Measurements from ENCODE around the gene COMP. TPM values are rescaled to one million over a fixed set of nuclear protein-coding genes. Genes with fewer than 3 reads are reported as not detected.

Gene COMP
- total RNA-seq, 1 donor from 2014 or later, result 0.98 TPM

DNA sequence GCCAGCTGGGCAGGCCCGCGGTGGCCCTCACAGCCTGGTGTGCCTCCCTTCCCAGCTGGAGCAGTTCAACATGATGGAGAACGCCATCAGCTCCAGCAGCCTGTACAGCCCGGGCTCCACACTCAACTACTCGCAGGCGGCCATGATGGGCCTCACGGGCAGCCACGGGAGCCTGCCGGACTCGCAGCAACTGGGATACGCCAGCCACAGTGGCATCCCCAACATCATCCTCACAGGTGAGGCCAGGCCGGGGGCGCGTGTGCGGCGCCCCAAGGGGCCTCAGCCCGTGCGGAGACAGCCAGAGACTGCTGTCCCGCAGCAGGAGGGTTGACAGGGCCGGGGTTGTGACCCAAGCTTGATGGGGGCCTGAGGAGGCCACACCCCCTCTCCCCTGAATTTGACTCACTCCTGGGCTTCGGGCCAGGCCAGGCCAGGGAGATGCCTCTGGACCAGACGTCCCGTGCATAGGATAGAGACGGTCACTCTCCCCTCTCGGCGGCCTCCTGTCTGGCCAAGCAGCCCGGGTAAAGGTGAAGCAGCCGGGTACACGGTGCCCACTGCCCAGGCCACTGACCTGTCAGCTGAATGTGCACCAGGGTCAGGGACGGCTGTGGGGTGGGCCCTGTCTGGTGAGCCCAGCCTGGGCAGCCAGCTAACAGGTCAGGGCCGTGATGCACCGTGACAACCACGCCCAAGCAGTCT, 15.4 kb downstream of the COMP start:
- Histone ChIP-seq H3K4me3 (no peak overlapping the region), H3K27me3 (no peaks in the 10 kb centered on the region), H3K4me1 (no peaks in the 10 kb centered on the region), H3K36me3 (no peaks in the 10 kb centered on the region), H3K9me3 (no peaks in the 10 kb centered on the region), H3K27ac (no peak overlapping the region)
- intact Hi-C loops (cut with DNase I), result no loop called here
- no peak for TF ChIP-seq POLR2AphosphoS5 (IDR thresholded peaks at IDR 0.05; ENCODE audit: insufficient read depth in 1 of 2, low read depth in 1 of 2)
- no peak for TF ChIP-seq POLR2A (IDR thresholded peaks at IDR 0.05)
- TF ChIP-seq, protein P1, sequence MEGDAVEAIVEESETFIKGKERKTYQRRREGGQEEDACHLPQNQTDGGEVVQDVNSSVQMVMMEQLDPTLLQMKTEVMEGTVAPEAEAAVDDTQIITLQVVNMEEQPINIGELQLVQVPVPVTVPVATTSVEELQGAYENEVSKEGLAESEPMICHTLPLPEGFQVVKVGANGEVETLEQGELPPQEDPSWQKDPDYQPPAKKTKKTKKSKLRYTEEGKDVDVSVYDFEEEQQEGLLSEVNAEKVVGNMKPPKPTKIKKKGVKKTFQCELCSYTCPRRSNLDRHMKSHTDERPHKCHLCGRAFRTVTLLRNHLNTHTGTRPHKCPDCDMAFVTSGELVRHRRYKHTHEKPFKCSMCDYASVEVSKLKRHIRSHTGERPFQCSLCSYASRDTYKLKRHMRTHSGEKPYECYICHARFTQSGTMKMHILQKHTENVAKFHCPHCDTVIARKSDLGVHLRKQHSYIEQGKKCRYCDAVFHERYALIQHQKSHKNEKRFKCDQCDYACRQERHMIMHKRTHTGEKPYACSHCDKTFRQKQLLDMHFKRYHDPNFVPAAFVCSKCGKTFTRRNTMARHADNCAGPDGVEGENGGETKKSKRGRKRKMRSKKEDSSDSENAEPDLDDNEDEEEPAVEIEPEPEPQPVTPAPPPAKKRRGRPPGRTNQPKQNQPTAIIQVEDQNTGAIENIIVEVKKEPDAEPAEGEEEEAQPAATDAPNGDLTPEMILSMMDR (IDR thresholded peaks at IDR 0.05), result no peak
- DNase-seq (ENCODE audit: extremely low spot score in 2 of 2), result no peak

- DNase-seq (ENCODE audit: extremely low spot score in 2 of 2), result no peak
- H3K9me3 ChIP-seq, result no peaks in the 10 kb centered on the region
- H3K27ac ChIP-seq, result no peak overlapping the region
- no peak for TF ChIP-seq POLR2AphosphoS5 (IDR thresholded peaks at IDR 0.05; ENCODE audit: insufficient read depth in 1 of 2, low read depth in 1 of 2)
- TF ChIP-seq, protein P1 (IDR thresholded peaks at IDR 0.05), result no peak
- TF ChIP-seq POLR2A (IDR thresholded peaks at IDR 0.05), result no peak
- no peak overlapping the region for H3K4me3 ChIP-seq
- H3K4me1 ChIP-seq, result no peaks in the 10 kb centered on the region
- H3K27me3 ChIP-seq, result no peaks in the 10 kb centered on the region
- intact Hi-C loops (cut with DNase I), result no loop called here
- H3K36me3 ChIP-seq, result no peaks in the 10 kb centered on the region
Observed at GRCh38 chr19:18774782-18775444, 16.2 kb downstream of the COMP start.

DNA sequence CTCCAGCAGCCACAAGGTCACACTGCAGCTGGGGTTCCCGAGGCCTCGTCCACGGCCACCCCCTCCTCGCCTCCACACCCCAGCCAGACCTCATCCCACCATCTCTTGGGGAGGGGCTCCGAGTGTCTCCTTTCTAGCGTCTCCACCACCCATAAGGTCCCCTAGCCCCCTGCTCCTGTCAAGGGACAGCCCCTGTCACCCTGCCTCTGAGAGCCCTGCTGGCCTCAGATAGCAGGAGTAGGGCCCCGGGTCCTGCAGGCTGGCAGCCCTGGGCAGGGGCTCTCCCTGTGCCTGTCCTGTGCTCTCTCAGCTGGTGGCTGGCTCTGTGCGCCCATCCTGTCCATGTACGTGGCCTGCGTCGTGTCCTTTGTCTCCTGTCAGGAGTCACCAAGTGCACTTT, 17.0 kb downstream of the COMP start:
- TF ChIP-seq POLR2A (IDR thresholded peaks at IDR 0.05) (no peak), POLR2AphosphoS5 (IDR thresholded peaks at IDR 0.05; ENCODE audit: insufficient read depth in 1 of 2, low read depth in 1 of 2) (no peak)
- TF ChIP-seq, protein P1 (IDR thresholded peaks at IDR 0.05), result no peak
- H3K27ac ChIP-seq, result no peak overlapping the region
- DNase-seq (ENCODE audit: extremely low spot score in 2 of 2), result no peak
- H3K27me3 ChIP-seq, result no peaks in the 10 kb centered on the region
- no peaks in the 10 kb centered on the region for H3K36me3 ChIP-seq
- intact Hi-C loops (cut with DNase I), result no loop called here
- no peak overlapping the region for H3K4me3 ChIP-seq
- H3K4me1 ChIP-seq, result no peaks in the 10 kb centered on the region
- H3K9me3 ChIP-seq, result no peaks in the 10 kb centered on the region

- Histone ChIP-seq H3K27ac (no peak overlapping the region), H3K4me3 (no peak overlapping the region), H3K36me3 (no peaks in the 10 kb centered on the region), H3K4me1 (no peaks in the 10 kb centered on the region), H3K27me3 (no peaks in the 10 kb centered on the region), H3K9me3 (no peaks in the 10 kb centered on the region)
- intact Hi-C loops (cut with DNase I), result no loop called here
- DNase-seq (ENCODE audit: extremely low spot score in 2 of 2), result no peak
- TF ChIP-seq POLR2AphosphoS5 (IDR thresholded peaks at IDR 0.05; ENCODE audit: insufficient read depth in 1 of 2, low read depth in 1 of 2), result no peak
- TF ChIP-seq POLR2A (IDR thresholded peaks at IDR 0.05), result no peak
- TF ChIP-seq, protein P1 (IDR thresholded peaks at IDR 0.05), result no peak
Observed at GRCh38 chr19:18773682-18774081, 17.4 kb downstream of the COMP start.
